ENCODE results near the gene CACNA1E.

DNA sequence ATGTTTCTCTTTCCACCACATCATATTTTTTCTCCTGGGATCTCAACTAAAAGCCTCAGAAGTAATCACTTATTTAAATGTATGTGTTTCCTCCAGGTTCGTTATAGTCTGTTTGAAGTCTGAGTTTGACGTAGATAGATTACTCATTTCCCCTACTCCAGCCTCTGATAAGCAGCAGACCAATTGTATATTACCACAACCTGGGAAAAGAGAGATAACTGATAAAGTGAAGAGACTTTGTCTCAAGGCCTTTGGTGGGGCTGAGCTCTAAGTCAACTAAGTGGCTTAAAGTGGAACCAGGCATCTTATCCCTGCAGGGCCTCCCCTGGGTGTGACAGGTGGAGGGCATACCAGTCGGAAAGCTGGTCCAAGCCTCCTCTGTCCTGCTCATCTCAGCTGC is 34.9 kb upstream of the CACNA1E start:
- no peak for TF ChIP-seq PAX5 (IDR thresholded peaks at IDR 0.05; ENCODE audit: insufficient read depth, low read length, severe bottlenecking)
- no peak for TF ChIP-seq POLR2A (IDR thresholded peaks at IDR 0.05; ENCODE audit: low read depth, low read length)
- TF ChIP-seq POLR2AphosphoS5 (IDR thresholded peaks at IDR 0.05; ENCODE audit: low read depth, low read length): no peak
